K562 (cell line): ENCODE data around the gene SDSL. TPM values are rescaled to one million over a fixed set of nuclear protein-coding genes. Genes with fewer than 3 reads are reported as not detected.

Experiments used
- ATAC-seq: fragments of 200-7000 bp; cut with Tn5 transposase; 3 replicates; pipeline ENCODE4 v1.9.1; 2020; ENCODE audit warnings: moderate library complexity
- BruUV-seq: library from RNA; stranded (reverse); fragments of 400-500 nt; replicated peaks from 2 replicates; lab custom pipeline; 2021; lab: Mats Ljungman, UMichigan
- CTCF ChIA-PET: fragments of 300-600 bp; formaldehyde crosslinking; extraction: SDS; loops from one replicate; lab custom pipeline; 2021; ENCODE audit warnings: low intra/inter-chr PET ratio; lab: Yijun Ruan, JAX
- POLR2A ChIA-PET: fragments of 300-600, 350-650 bp; sonication (Branson Sonifier 250); formaldehyde crosslinking; extraction: SDS; loops from one replicate; lab custom pipeline; 2021; ENCODE audit warnings: antibody characterized with exemption, inconsistent platforms; lab: Yijun Ruan, JAX
- DNase-seq, 4 experiments: peaks; one replicate each; pipeline versions ENCODE4 v3.0.0 to v3.0.0-alpha.2; 2011 to 2018; ENCODE audit warnings: low spot score in 3 of 4, mixed read lengths in 3 of 4; ENCODE audit errors: extremely low read depth in 1 of 4
- FAIRE-seq: peaks from 2 replicates; lab custom pipeline; 2011; peaks lifted over from hg19 to GRCh38; lab: Jason Lieb, UNC
- H2AFZ ChIP-seq: 2 replicates; pipeline ENCODE4 v1.6.0; 2011; ENCODE audit warnings: low read depth, low read length, control low read depth, inconsistent platforms
- H3K27ac ChIP-seq: fragments of 200-600 bp; 3 replicates; pipeline ENCODE4 v1.8.0; 2011; ENCODE audit warnings: low read depth, mild to moderate bottlenecking, control low read depth, inconsistent platforms, low read length, moderate library complexity, mixed read lengths; ENCODE audit errors: extremely low read depth
- H3K27me3 ChIP-seq, 2 experiments: fragments of 300-600 bp in 1 of 2; 2 replicates in 1 of 2; 3 replicates in 1 of 2; pipeline versions ENCODE4 v1.6.0 to v1.8.0; 2011; ENCODE audit warnings: inconsistent platforms in 2 of 2, low read length in 2 of 2, mild to moderate bottlenecking in 1 of 2, mixed read lengths in 1 of 2, moderate library complexity in 1 of 2; ENCODE audit not compliant: control insufficient read depth in 2 of 2, insufficient read depth in 2 of 2
- H3K36me3 ChIP-seq: fragments of 300-600 bp; 3 replicates; pipeline ENCODE4 v1.8.0; 2011; ENCODE audit warnings: mild to moderate bottlenecking, low read length, inconsistent platforms; ENCODE audit not compliant: control insufficient read depth, insufficient read depth
- H3K4me1 ChIP-seq, 2 experiments: fragments of 200-600 bp in 1 of 2; replicated peaks in 1 of 2; 2 replicates in 1 of 2; 3 replicates in 1 of 2; pipeline versions ENCODE4 v1.5.1 to v1.8.0; 2011; ENCODE audit warnings: inconsistent platforms in 2 of 2, low read length in 2 of 2, mild to moderate bottlenecking in 1 of 2, mixed read lengths in 1 of 2, moderate library complexity in 1 of 2; ENCODE audit not compliant: control insufficient read depth in 2 of 2, insufficient read depth in 2 of 2
- H3K4me2 ChIP-seq: 2 replicates; pipeline ENCODE4 v1.6.1; 2011; ENCODE audit warnings: low read length, control low read depth, inconsistent platforms, mixed read lengths; ENCODE audit not compliant: insufficient read depth
- H3K4me3 ChIP-seq: fragments of 200-600 bp; sonication (generic), shearing (Covaris generic); 2 replicates; pipeline ENCODE4 v1.5.1; 2016; ENCODE audit warnings: control low read depth, inconsistent platforms
- H3K79me2 ChIP-seq: fragments of 200-600 bp; 3 replicates; pipeline ENCODE4 v1.8.0; 2011; ENCODE audit warnings: low read length, inconsistent platforms; ENCODE audit not compliant: control insufficient read depth, insufficient read depth
- H3K9ac ChIP-seq, 2 experiments: 2 replicates each; pipeline versions ENCODE4 v1.6.0 to v1.6.1; 2011; ENCODE audit warnings: low read depth in 2 of 2, low read length in 2 of 2, control low read depth in 1 of 2, inconsistent platforms in 1 of 2, mild to moderate bottlenecking in 1 of 2, mixed read lengths in 1 of 2; ENCODE audit not compliant: insufficient read depth in 1 of 2
- H3K9me1 ChIP-seq: one replicate; pipeline ENCODE4 v1.6.0; 2011; ENCODE audit warnings: inconsistent platforms, mild to moderate bottlenecking, low read length, moderate library complexity; ENCODE audit not compliant: control insufficient read depth, insufficient read depth
- H3K9me3 ChIP-seq: replicated peaks from 2 replicates; pipeline ENCODE4 v1.5.1; 2011; ENCODE audit warnings: low read depth, low read length, inconsistent platforms; ENCODE audit not compliant: control insufficient read depth, insufficient read depth
- H4K20me1 ChIP-seq: replicated peaks from 2 replicates; pipeline ENCODE4 v1.6.1; 2011; ENCODE audit warnings: low read length, inconsistent platforms, mixed read lengths; ENCODE audit not compliant: control insufficient read depth, insufficient read depth
- CEBPG ChIP-seq, 3 experiments: fragments of 200-800 bp in 1 of 3; sonication (Bioruptor generic) in 1 of 3; sonication (generic) in 1 of 3; formaldehyde crosslinking in 1 of 3; IDR thresholded peaks in 2 of 3; conservative IDR thresholded peaks in 1 of 3; 2 replicates each; pipeline versions ENCODE4 v1.6.1 to v1.8.0; 2016 to 2022; ENCODE audit warnings: missing compliant biosample characterization in 2 of 3, missing genetic modification characterization in 2 of 3, mild to moderate bottlenecking in 1 of 3, missing genetic modification reagents in 1 of 3
- KHSRP ChIP-seq: fragments of 450-650 bp; IDR thresholded peaks from 2 replicates; pipeline ENCODE4 v1.6.1; 2017
- RBM39 ChIP-seq: fragments of 200-400 bp; formaldehyde crosslinking; optimal IDR thresholded peaks from 2 replicates; pipeline ENCODE3; 2018; ENCODE audit warnings: low read depth, low read length
- ZNF174 ChIP-seq: fragments of 250-450 bp; sonication (Bioruptor Pico); IDR thresholded peaks from 2 replicates; pipeline ENCODE4 v1.4.0; 2020; ENCODE audit warnings: mild to moderate bottlenecking
- WGBS: fragments of 100-300 bp; shearing (Covaris generic); methylation state at CpG from one replicate; pipeline ENCODE4 v1.1.6; 2016; ENCODE audit warnings: low coverage, mixed read lengths; ENCODE audit not compliant: insufficient coverage; ENCODE audit errors: missing lambda C conversion rate; 5-methylcytosine and 5-hydroxymethylcytosine counted together
- in situ Hi-C: fragments of 300-500 bp; cut with MboI; formaldehyde crosslinking; loops from 4 replicates; pipeline ENCODE4 v1.15.0; 2018; ENCODE audit warnings: inconsistent platforms, mixed read lengths
- intact Hi-C: fragments of 100-400 bp; cut with micrococcal nuclease; formaldehyde crosslinking; loops from 2 replicates; pipeline ENCODE4 v1.14.2; 2022
- polyA plus RNA-seq, 8 experiments: library from polyadenylated mRNA; depleted of rRNA in 4 of 8; stranded (reverse) in 5 of 8; unstranded in 3 of 8; fragments of >200 nt; fragmentation: Nextera tagmentation in 2 of 8; fragmentation: Illumina TruSeq in 1 of 8; extraction: Ambion mirVana in 2 of 8; extraction: Trizol in 1 of 8; gene quantifications; 2 replicates each; pipeline versions ENCODE4 v1.2.1 to v1.2.3, GENCODE V29; 2011 to 2014; ENCODE audit warnings: inconsistent platforms in 1 of 8, missing spikeins in 1 of 8
- total RNA-seq, 7 experiments: library from RNA; depleted of rRNA in 6 of 7; stranded (reverse); fragments of >200 nt in 6 of 7; fragmentation: Illumina TruSeq in 2 of 7; extraction: Trizol in 2 of 7; gene quantifications; 2 replicates each; pipeline versions ENCODE4 v1.2.1 to v1.2.3, GENCODE V29; 2011 to 2021; ENCODE audit warnings: low replicate concordance in 1 of 7
- TF ChIP-seq, protein P1 (sequence below): fragments of 450-650 bp; formaldehyde crosslinking; IDR thresholded peaks from 2 replicates; pipeline ENCODE4 v1.4.0; 2020; ENCODE audit warnings: mild to moderate bottlenecking, moderate library complexity

The SDSL gene
- total and polyA plus RNA-seq, 9 of the 15 experiments (the other 6 are each of a cell fraction or from before 2014, with no cell fraction given): 0.31 to 11.0 (median 7.4) TPM

DNA sequence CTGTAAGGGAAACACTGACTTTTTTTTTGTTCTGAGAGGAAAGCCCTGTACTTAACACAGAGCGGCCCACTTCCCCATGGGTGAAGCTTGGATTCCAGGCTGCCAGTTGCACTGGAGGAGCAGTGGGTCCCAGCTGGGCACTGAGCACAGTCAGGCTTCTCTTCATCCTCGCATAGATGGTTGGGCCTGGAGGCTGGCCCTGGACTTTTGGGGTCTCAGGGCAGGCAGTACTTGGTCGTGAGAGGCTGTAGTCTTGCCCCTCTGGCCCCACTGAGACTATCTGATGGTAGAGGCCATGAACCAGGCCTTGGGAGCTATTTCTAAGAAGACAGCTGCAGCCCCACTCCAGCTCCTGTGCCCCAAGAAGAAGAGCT is 55.6 kb downstream of the SDSL start:
- Histone ChIP-seq H3K36me3 (no peaks in the 10 kb centered on the region), H3K4me3 (no peak overlapping the region), H3K27ac (no peak overlapping the region), H3K4me1 (peaks cover 0 to 8% of the 10 kb centered on the region in 2 experiments; a peak in 2 of 5 replicates), H3K4me2 (no peak overlapping the region), H3K79me2 (no peaks in the 10 kb centered on the region), H2AFZ (no peak overlapping the region), H3K9me1 (no peaks in the 10 kb centered on the region), H3K9ac (no peak overlapping the region), H4K20me1 (peaks cover 4% of the 10 kb centered on the region; the same call in 1 of the 2 replicates), H3K27me3 (peaks cover 44 to 62% of the 10 kb centered on the region in 2 experiments; a peak in 4 of 5 replicates)
- intact Hi-C loops (no loop called here), in situ Hi-C loops (no loop called here)
- ATAC-seq: no peak
- POLR2A ChIA-PET: no interaction called here
- BruUV-seq: no TSS peak
- FAIRE-seq: no peak
- WGBS: 0% methylated on average over 3 of the region's 3 CpGs
- DNase-seq: no peak
- CTCF ChIA-PET: no interaction called here
- TF ChIP-seq RBM39 (no peak), CEBPG (CRISPR knock-in tag; IDR thresholded peaks at IDR 0.05) (no peak), CEBPG (tag; conservative IDR thresholded peaks at IDR 0.05 in 1 of 2, IDR thresholded peaks at IDR 0.05 in 1 of 2) (no peak), ZNF174 (CRISPR knock-in tag) (no peak), KHSRP (no peak)
- TF ChIP-seq, protein P1, sequence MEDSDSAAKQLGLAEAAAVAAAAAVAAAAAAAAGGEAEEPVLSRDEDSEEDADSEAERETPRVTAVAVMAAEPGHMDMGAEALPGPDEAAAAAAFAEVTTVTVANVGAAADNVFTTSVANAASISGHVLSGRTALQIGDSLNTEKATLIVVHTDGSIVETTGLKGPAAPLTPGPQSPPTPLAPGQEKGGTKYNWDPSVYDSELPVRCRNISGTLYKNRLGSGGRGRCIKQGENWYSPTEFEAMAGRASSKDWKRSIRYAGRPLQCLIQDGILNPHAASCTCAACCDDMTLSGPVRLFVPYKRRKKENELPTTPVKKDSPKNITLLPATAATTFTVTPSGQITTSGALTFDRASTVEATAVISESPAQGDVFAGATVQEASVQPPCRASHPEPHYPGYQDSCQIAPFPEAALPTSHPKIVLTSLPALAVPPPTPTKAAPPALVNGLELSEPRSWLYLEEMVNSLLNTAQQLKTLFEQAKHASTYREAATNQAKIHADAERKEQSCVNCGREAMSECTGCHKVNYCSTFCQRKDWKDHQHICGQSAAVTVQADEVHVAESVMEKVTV (CRISPR knock-in tag): no peak
- TF ChIP-seq, all 486 proteins: peak for 0
- H3K9me3 ChIP-seq: no peaks in the 10 kb centered on the region
